Activated CD4-positive, alpha-beta T cell treated with anti-CD3 and anti-CD28 coated beads, Interleukin-2, Interleukin-6, amounts not matched to agents 100 ng/mL and 50 ng/mL, durations not matched to agents 16 hours and 8 hours (primary cell): ENCODE data around the gene CRTAC1.

Experiments
- DNase-seq: peaks from one replicate; pipeline ENCODE4 v3.0.0-alpha.2; 2020

The CRTAC1 gene

DNA sequence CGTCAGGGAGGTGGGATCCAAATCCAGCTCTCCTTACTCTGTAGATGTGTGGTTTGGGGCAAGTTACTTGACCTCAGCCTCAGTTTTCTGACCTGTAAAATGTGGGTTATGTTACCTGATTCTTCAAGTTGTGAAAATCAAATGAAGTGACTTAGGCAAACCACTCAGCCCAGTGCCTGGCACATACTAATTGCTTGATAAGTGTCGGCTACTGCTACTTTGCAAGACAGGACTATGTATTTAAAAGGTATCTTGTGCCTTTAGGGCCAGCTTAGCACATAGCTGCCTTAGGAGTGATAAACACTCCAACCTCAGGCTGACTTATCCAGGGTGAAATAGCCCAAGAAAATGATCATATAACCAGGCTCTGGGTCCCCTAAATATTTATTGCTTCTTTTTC is 137.9 kb downstream of the CRTAC1 start:
- no peak for DNase-seq

GRCh38 chr10:97891497-97892167 is 138.8 kb downstream of the CRTAC1 start:
- no peak for DNase-seq

DNA sequence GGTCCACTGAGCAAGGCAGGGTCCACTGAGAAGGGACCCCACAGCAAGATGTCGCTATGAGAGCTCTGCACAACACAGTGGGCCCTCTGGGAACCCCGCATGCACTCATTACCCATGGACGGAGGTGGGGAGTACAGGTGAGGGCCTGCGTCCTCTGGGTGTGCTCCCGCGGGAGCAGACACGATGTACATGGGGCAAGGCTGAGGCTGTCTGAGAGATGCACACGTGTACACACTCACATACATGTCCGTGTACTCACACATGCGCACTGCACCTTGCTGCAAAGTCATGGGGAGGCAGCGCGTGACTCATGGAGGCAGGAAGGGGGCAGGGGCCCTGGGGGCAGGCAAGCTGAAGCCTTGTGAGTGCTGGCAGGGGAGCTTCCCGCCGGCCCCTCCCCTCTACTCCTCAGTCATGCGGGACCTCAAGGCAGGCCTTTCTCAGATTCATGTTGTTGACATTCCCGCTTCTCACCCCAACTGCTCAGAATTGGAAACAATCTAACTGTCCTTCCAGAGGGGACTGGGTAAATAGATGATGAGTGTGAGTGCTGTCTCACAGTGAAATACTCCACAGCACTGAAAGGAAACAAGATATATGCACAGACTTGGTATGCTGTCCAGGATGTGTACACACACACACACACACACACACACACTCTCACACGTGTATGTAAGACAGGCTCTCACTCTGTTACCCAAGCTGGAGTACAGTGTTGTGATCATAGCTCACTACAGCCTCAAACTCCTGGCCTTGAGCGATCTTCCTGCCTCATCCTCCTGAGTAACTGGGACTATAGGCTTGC is 140.8 kb downstream of the CRTAC1 start:
- peak; percentile 35 for DNase-seq

- peak; percentile 18 for DNase-seq
These were observed 141.7 kb downstream of the CRTAC1 start for GRCh38 chr10:97888641-97889262.

GRCh38 chr10:97888134-97888533 is 142.3 kb downstream of the CRTAC1 start:
- no peak for DNase-seq

DNA sequence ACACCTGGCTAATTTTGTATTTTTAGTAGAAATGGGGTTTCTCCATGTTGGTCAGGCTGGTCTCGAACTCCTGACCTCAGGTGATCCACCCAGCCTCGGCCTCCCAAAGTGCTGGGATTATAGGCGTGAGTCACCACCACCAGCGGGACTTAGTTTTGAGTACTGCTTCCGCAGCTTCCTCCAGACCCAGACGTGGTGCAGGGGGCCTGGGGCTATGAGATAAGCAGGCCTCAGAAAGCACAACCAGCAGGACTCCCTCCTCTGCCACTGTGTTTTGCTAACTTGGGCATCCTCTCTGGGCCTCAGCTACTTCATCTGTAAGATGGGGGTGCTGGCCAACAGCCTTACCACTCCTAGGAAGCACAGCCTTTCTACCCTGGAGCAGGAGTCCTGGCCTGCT is 143.0 kb downstream of the CRTAC1 start:
- no peak for DNase-seq

- DNase-seq: no peak
These were observed 144.1 kb downstream of the CRTAC1 start for GRCh38 chr10:97886286-97886685.

GRCh38 chr10:97883092-97883485 is 147.3 kb downstream of the CRTAC1 start:
- DNase-seq: no peak

GRCh38 chr10:97882142-97883091 is 148.0 kb downstream of the CRTAC1 start:
- DNase-seq: no peak

DNA sequence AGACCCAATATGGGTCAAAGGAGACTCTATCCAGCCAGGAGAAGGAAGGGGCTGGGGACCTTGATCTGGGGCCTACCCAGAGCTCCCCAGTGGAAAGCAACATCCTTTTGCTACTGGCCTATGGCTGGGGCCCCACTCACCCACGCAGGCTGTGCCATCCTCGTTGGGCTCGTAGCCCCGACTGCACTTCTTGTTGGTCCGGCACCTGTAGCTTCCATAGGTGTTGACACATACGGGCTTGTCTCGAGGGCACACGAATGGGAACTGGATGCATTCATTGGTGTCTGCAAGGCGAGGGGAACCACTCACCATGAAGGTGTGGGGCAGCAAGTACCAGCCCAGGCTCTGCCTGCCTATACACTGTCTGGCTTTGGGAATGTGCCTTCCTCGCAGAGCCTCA is 150.3 kb downstream of the CRTAC1 start:
- no peak for DNase-seq

- DNase-seq: no peak
These were observed 151.2 kb downstream of the CRTAC1 start for GRCh38 chr10:97879241-97879640.

DNA sequence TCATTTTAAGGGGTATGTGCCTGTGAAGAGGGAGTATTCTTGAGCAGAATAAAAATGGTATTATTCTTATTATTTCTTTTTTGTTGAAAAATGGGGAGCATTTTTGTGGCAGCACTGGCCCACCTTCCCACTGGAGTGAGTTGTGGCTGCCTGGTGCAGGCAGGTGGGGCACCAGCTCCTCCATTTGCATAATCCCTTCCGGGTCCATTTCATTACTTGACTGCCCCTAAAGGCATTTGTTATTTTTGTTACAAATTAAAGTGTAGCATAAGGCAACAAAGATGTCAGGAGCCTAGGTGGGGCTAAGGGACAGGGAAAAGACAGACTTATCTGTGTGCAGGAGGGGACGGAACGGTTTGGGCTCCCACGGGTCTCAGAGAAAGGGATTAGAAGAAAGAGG is 154.0 kb downstream of the CRTAC1 start:
- no peak for DNase-seq

- no peak for DNase-seq
These were observed 155.0 kb downstream of the CRTAC1 start for GRCh38 chr10:97875391-97875790.

DNA sequence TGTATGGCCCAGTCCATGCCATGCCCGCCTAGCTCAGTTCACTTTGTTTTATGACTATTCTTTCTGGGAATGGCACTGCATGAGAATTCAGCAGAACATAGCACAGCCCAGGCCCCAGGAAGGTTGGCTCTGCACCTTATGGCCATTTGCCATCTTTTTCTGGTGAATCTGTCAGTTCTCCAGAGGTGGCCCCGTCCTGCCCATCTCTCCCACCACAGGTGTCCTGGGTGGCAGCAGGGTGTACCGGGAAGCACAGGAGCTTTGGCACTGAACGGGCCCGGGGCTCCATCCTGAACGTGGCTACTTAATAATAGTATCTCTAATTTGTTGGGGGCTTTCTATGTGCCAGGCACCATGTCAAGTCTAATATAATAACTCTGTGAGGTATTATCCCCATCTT is 156.1 kb downstream of the CRTAC1 start:
- no peak for DNase-seq

- DNase-seq: no peak
These were observed 156.9 kb downstream of the CRTAC1 start for GRCh38 chr10:97873569-97873968.

GRCh38 chr10:97870990-97871389 is 159.4 kb downstream of the CRTAC1 start:
- DNase-seq: no peak

DNA sequence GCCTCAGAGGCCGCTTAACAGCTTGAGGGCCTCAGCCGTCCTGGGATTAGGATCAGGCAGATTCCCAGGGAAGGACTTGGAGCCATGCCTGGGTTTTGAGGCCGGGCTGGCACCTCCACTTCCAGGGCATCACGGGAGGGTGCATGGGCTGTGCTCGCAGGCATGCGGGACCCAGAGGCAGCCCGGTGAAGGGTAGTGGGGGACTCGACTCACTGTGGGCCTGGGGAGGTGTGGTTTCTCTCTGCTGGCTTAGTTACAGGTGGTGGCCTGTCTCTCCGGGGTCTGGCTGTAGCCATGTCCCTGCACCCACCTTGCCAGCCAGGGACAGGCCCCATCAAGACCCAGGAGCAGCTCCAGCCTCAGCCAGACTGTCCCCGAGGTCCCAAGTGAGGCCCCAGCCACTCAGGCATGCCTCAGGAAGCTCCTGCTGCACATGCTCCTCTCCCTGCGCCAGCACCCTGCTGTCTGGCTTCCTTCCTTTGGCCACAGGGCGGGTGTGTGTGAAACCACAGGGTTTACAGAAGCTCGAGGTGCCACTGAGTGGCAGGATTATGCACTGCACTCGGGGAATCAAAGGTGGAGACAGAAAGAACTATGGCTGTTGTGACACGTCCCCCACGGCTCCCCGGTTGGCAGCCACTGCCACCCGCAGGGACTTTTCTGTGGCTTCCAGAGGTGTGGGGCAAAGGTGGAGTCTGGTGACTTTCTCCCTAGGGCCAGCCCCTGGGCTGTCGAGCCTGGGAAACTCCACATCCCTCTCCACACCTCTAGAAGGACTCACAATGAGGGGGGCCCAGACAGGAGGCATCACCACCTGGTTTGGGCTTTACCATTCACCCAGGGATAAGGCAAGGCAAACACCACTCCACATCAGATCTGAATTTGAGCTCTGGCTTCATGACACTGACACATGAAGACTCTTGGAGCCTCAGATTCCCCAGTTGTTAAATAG is 161.1 kb downstream of the CRTAC1 start:
- peak; percentile 94 for DNase-seq

GRCh38 chr10:97868134-97868685 is 162.2 kb downstream of the CRTAC1 start:
- DNase-seq: no peak

DNA sequence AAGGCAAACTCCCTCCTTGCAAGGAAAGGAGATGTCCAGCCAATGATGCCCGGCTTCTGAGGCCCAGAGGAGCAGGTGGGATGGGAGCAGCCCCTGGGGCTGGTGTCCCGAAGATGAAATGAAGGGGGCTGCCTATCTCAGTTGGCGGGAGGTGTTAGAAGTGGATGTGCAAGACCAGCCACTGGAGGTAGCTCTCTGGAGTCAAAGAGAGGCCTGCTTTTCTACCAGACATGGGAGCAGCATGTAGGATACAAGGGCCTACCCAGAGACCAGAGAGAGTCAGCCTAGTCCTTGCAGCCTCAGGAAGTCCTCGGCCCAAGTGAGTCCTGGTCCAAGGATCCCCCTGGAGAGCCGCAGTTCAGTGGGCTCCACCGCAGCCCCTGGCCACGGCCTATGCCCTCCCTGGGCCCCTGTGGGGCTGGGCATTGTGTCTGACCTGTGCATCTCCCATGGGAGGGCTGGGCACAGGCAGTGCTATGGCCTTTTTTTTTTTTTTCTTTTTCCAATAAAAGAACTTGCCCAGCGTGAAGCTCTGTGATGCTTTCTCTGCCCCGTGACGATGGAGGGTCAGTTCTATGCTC is 163.1 kb downstream of the CRTAC1 start:
- no peak for DNase-seq

- DNase-seq: no peak
These were observed 163.7 kb downstream of the CRTAC1 start for GRCh38 chr10:97866524-97867219.
